ENCODE results near the gene UPK3A.
"Not testable (repeated sequence)": the region's sequence is repeated elsewhere in the genome, so short reads cannot be mapped to it uniquely, and the experiment has no call there.

UPK3A gene

DNA sequence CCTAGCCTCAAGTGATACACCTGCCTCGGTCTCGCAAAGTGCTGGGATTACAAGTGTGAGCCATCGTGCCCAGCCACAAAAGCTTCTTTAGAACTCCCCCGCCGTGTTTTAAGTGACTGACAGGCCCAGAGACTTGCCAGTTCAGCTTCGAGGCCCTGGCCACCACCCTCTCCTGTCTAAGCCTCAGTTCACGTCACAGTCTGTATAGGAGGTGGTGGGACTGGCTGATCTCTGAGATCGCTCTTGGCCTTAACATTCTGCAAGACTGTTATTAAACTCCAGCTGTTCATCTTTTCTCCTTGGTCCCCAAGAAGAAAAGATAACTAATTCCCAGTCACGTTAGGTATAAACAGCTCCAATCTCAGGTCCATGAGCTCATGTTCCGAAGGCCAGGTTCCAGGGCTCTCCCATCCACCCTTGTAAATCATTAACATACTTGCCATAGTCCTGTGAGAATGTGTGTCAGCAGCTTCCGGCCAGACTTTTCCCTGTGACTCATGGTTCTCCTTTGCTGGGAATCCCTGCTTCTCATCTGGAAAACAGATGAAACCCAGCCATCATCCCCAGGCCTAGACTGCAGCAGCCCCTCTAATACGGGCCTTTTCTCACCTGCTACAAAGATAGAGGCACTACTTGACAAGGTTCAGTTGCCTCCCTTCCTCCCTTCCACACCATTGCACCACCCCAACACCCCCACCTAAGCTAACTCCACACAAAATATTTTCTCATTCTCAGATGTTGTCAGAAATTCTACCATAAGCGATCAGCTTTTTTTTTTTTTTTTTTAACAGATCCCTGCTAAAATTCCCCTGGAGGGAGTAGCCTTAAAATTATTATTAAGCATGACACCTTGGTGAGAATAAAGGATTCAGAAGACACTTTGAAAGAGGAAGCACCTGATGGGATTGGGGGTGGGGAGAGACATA, 38.4 kb upstream of the UPK3A start:
- no peak for DNase-seq
- Mint-ChIP-seq H3K4me3 (peak overlapping the region; percentile 40), H3K9me3 (no peaks in the 10 kb centered on the region), H3K4me1 (peaks cover 28% of the 10 kb centered on the region), H3K27ac (peak overlapping the region; percentile 82), H3K36me3 (ENCODE audit: low read depth) (no peaks in the 10 kb centered on the region), H3K27me3 (no peaks in the 10 kb centered on the region)
- no peak for ATAC-seq

DNA sequence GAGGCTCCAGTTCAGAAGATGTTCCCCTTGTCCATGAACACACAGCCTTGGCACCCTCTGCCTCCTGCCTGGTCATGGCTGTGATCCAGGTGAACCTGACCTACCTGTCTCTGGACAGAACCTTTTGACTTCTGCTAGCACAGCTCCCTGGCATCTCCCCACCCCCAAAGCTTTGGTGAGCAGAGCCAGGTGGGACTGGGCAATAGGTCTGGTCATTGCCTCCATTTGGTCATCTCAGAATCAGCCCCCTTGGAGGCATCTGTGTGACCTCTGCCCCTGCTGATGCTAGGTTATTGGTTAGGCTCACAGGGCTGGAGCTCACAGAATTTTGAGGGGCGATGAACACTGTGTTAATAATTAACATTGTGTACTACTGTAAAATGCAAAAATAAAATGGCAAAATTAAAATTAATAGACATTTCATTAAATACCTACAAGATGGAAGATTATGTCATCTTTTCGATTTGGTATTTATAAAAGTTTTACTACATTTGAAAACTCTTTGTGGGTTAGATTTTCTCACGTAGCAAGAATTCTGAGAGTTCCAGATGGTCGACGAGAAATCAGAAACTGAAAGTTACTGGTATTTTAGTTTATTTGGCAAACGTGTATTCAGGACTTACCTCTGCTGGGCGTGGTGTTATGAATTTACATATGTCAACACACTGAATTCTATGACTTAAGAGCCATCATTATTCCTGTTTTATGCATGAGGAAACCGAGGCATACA, 35.8 kb upstream of the UPK3A start:
- no peak for ATAC-seq
- Mint-ChIP-seq H3K36me3 (ENCODE audit: low read depth) (no peaks in the 10 kb centered on the region), H3K27ac (peak overlapping the region; percentile 35), H3K4me3 (no peak overlapping the region), H3K9me3 (no peaks in the 10 kb centered on the region), H3K4me1 (peaks cover 25% of the 10 kb centered on the region), H3K27me3 (no peaks in the 10 kb centered on the region)
- DNase-seq, result no peak

- peaks cover 33% of the 10 kb centered on the region for H3K4me1 Mint-ChIP-seq
- H3K36me3 Mint-ChIP-seq (ENCODE audit: low read depth), result no peaks in the 10 kb centered on the region
- ATAC-seq (no peak), DNase-seq (no peak)
- H3K4me3 Mint-ChIP-seq, result no peak overlapping the region
- no peaks in the 10 kb centered on the region for H3K9me3 Mint-ChIP-seq
- no peaks in the 10 kb centered on the region for H3K27me3 Mint-ChIP-seq
- H3K27ac Mint-ChIP-seq, result no peak overlapping the region
Observed at GRCh38 chr22:45251825-45252224, 32.9 kb upstream of the UPK3A start.

GRCh38 chr22:45253039-45253641, 31.6 kb upstream of the UPK3A start:
- Mint-ChIP-seq H3K36me3 (ENCODE audit: low read depth) (no peaks in the 10 kb centered on the region), H3K27me3 (no peaks in the 10 kb centered on the region), H3K9me3 (no peaks in the 10 kb centered on the region), H3K4me3 (no peak overlapping the region), H3K4me1 (peaks cover 25% of the 10 kb centered on the region), H3K27ac (no peak overlapping the region)
- ATAC-seq (no peak), DNase-seq (no peak)

DNA sequence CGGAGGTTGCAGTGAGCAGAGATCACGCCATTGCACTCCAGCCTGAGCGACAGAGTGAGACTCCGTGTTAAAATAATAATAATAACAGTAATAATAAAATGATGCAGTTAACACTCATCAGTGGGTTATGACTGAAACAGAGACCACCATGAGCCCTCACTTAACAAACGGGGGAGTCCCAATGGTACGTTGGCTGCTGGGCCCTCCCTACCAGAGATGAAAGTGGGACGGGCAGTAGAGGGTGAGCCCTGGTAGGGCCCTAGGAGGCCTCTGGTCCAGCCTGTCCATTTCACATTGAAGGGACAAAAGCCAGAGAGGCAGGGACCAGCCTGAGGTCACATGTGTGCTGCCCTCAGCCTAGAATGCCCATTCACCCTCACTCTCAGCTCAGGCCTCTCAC, 30.4 kb upstream of the UPK3A start:
- DNase-seq (no peak), ATAC-seq (peak; percentile 52)
- Mint-ChIP-seq H3K9me3 (no peaks in the 10 kb centered on the region), H3K27me3 (no peaks in the 10 kb centered on the region), H3K4me1 (peaks cover 23% of the 10 kb centered on the region), H3K36me3 (ENCODE audit: low read depth) (no peaks in the 10 kb centered on the region), H3K27ac (peak overlapping the region; percentile 86), H3K4me3 (no peak overlapping the region)

DNA sequence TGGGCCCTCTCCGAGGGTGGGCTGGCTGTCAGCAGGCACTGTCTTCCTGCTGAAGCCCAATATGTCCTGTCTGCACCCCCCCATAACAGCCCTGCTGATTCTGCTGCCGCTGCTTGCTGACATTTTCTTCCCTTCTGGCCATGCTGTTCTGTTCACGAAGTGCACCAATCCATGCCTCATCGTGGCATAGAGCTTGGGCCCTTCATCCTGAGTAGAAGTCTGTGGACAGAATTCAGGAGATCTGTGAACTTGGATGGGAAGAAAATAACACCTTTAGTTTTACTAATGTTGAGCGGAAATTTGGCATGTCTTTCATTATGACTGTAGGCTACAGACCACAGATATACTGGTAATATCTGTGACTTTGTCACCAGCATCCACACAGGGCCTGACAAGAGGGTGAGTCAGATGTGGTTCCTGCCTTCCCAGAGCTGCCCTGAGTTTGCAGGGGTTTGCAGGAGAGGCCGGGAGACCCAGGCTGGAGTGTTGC, 29.9 kb upstream of the UPK3A start:
- peak overlapping the region; percentile 86 for H3K27ac Mint-ChIP-seq
- ATAC-seq (peak; percentile 96), DNase-seq (peak; percentile 29)
- H3K36me3 Mint-ChIP-seq (ENCODE audit: low read depth), result no peaks in the 10 kb centered on the region
- H3K9me3 Mint-ChIP-seq, result no peaks in the 10 kb centered on the region
- H3K4me1 Mint-ChIP-seq, result peaks cover 21% of the 10 kb centered on the region
- no peak overlapping the region for H3K4me3 Mint-ChIP-seq
- no peaks in the 10 kb centered on the region for H3K27me3 Mint-ChIP-seq

DNA sequence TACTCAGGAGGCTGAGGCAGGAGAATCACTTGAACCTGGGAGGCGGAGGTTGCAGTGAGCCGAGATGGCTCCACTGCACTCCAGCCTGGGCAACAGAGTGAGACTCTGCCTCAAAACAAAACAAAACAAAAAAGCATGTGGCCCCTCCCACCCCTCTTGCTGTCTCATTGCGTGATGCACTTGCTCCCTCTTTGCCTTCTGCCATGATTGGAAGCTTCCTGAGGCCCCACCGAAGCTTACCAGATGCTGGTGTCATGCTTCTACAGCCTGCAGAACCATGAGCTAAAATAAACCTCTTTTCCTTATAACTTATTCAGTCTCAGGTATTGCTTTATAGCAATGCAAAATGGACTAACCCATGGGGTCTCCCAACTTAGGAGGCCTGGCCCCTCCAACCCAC, 26.8 kb upstream of the UPK3A start:
- not testable (repeated sequence) for H3K36me3 Mint-ChIP-seq (ENCODE audit: low read depth); H3K27ac Mint-ChIP-seq; ATAC-seq; H3K9me3 Mint-ChIP-seq; DNase-seq; H3K27me3 Mint-ChIP-seq; H3K4me3 Mint-ChIP-seq
- peaks cover 24% of the 10 kb centered on the region for H3K4me1 Mint-ChIP-seq

DNA sequence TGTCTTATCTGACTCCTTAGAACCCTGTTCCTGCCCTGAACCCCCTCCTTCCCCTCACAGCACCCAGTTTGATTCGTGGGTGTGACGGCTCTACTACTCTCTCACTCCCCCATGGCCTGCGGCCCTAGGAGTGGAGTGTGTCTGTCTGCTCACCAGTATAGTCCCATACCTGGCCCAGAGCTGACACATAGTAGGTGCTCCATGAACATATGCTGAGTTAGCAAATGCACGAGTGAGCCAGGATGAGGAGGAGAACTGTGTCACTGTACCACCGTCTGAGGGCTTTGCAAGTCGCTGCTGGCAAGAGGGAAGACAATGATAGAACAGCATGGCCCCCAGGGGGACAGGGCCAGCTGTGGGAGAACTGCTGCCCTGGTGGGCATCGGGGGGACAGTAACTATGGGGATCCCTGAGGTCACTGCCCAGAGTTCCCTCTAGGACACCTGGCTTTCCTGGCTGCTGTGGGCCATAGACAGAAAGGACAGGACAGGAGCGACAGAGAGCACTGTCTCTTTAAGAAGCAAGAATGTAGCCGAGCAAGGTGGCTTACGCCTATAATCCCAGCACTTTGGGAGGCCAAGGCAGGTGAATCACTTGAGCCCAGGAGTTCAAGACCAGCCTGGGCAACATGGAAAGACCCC, 24.9 kb upstream of the UPK3A start:
- Mint-ChIP-seq H3K4me3 (no peak overlapping the region), H3K27ac (no peak overlapping the region), H3K4me1 (peaks cover 24% of the 10 kb centered on the region), H3K9me3 (no peaks in the 10 kb centered on the region), H3K27me3 (peaks cover 4% of the 10 kb centered on the region), H3K36me3 (ENCODE audit: low read depth) (no peaks in the 10 kb centered on the region)
- ATAC-seq (no peak), DNase-seq (no peak)

- DNase-seq; H3K36me3 Mint-ChIP-seq (ENCODE audit: low read depth); H3K4me3 Mint-ChIP-seq; H3K27ac Mint-ChIP-seq; ATAC-seq; H3K27me3 Mint-ChIP-seq; H3K9me3 Mint-ChIP-seq: not testable (repeated sequence)
- peaks cover 19% of the 10 kb centered on the region for H3K4me1 Mint-ChIP-seq
Observed at GRCh38 chr22:45260395-45260759, 24.4 kb upstream of the UPK3A start.

DNA sequence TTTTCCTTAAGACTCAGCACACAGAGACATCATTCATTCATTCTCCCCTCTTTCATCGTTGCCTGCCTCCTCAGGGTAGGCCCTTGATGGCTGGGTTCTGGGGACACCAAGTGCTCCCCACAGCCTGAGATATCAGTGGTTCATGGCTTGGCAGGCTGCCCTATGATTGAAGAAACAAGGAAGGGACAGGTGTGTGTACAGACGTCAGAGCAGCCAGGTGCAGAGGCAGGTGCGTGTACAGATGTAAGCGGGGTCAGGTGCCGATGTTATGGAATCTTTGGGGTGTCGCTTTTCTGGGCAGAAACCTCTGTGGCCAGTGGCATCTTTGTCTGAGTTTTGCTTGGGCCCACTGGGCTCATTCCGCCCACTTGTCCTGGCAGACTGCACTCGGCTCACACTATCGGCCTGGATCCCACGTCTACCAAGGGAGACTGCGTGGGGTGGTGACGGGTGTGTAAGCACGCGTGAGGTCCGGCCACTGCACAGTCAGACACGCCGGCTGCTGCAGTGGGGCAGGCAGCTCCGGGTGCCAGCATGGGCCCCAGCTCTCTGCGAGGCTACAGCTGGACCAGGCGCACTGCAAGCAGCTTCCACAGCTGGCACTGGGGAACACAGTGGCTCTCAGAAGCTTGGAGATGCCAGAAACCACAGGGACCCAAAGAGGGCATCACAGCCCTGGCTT, 23.2 kb upstream of the UPK3A start:
- H3K36me3 Mint-ChIP-seq (ENCODE audit: low read depth), result no peaks in the 10 kb centered on the region
- peaks cover 13% of the 10 kb centered on the region for H3K4me1 Mint-ChIP-seq
- no peaks in the 10 kb centered on the region for H3K9me3 Mint-ChIP-seq
- no peak overlapping the region for H3K27ac Mint-ChIP-seq
- ATAC-seq, result no peak
- peaks cover 4% of the 10 kb centered on the region for H3K27me3 Mint-ChIP-seq
- no peak for DNase-seq
- H3K4me3 Mint-ChIP-seq, result no peak overlapping the region

DNA sequence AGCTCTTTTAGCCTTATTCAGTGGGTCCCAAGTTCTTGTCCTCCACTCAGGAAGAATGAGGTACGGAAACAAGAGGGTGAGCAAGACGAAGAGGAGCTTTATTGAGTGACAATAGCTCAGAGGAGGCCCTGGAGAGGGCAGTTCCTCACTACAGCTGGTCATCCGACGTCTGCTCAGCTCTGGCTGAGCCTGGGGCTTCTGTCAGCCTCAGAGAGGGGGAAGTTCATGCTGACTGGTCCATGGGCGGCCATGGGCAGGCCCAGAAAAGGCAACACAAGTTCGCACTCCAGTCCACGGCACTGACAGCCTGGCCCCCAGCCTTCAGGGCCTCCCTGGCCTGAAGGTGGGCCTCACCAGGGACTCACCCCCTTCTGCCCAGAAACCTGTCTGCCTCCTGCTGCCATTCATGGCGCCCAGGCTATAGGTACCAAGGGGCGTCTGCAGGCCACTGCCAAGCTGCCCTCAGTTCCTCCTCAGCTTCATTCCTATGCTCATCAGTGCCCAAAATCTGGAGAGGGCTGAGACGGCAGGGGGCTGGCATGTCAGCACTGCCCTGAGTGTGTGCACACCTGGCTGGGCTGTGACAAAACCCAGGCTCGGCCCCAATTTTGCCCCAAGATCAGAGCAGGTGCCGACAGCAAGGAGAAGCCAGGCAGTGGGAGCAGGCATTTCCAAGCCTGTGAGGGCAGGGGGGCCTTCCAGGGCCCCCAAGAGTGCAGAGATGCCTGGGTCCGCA, 22.4 kb upstream of the UPK3A start:
- Mint-ChIP-seq H3K27me3 (peaks cover 4% of the 10 kb centered on the region), H3K4me3 (no peak overlapping the region), H3K36me3 (ENCODE audit: low read depth) (no peaks in the 10 kb centered on the region), H3K4me1 (peaks cover 13% of the 10 kb centered on the region), H3K27ac (no peak overlapping the region), H3K9me3 (no peaks in the 10 kb centered on the region)
- no peak for ATAC-seq
- DNase-seq, result no peak

DNA sequence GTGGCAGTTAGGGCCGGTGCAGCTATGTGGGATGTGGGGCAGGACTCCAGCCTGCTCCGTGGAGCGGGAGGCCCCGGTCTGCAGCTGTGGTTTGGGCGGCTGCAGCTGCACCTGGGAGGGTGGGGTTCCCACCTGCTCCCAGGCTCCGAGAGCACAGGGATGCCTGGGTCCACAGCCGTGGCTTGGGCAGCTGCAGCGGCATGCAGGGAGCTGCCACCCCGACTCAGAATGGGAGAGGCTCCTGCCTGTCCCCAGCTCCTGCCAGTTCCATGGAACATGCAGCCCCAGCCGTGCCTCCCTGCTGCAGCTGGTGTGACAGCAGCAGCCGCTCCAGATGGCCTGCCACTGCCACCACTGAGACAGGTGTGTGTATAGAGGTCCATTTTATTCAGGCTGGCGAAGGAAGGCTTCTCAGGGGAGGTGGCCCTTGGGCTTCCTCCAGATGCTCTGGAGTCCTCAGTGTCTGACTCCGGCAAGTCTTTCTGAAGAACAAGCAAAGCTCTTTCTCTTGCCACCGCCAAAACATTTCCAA, 21.8 kb upstream of the UPK3A start:
- no peak overlapping the region for H3K4me3 Mint-ChIP-seq
- no peak overlapping the region for H3K27ac Mint-ChIP-seq
- ATAC-seq, result peak; percentile 7
- no peaks in the 10 kb centered on the region for H3K9me3 Mint-ChIP-seq
- H3K27me3 Mint-ChIP-seq, result peaks cover 4% of the 10 kb centered on the region
- no peaks in the 10 kb centered on the region for H3K36me3 Mint-ChIP-seq (ENCODE audit: low read depth)
- no peak for DNase-seq
- H3K4me1 Mint-ChIP-seq, result peaks cover 13% of the 10 kb centered on the region

DNA sequence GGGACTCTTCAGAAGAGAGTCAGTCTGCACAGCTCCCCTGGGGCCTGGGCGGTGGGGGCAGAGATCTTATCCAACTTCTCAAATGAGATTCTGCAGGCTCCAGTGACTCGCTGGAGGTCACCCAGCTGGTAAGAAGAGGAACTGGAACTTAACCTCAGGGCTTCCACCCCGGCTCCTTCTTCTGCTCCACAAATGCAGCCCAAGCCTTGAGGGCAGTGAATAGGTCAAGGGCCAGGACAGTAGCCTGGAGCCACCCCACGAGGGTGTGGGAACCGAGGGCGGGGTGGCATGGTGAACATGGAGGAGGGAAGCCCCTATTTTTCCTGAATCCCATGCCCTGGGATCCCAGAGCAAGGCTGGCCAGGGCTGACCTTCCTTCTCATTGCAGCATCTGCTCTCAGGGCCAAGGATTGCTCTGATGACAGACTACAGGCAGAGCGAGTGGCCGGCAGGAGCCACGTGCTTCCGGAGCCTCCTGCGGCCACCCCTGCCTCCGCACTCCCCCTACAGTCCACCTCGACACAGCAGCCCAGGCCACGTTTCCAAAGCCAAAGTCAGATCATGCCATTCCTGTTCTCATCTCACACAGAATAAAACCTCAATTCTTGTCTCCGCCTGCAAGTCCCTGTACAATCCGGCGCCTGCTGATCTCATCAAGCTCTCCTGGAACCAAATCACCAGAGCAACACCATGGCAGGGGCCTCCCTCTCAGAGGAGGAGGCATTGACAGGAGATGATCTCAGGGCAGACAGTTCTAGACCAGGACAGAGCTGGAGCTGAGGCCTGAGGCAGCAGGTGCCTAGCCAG, 21.1 kb upstream of the UPK3A start:
- Mint-ChIP-seq H3K9me3 (no peaks in the 10 kb centered on the region), H3K36me3 (ENCODE audit: low read depth) (no peaks in the 10 kb centered on the region), H3K27me3 (peaks cover 4% of the 10 kb centered on the region), H3K4me3 (no peak overlapping the region), H3K4me1 (peaks cover 15% of the 10 kb centered on the region), H3K27ac (no peak overlapping the region)
- peak; percentile 38 for DNase-seq
- ATAC-seq, result peak; percentile 59
